Breast epithelium (tissue), 4 donors: ENCODE data around the gene TSPAN4. TPM values are rescaled to one million over a fixed set of nuclear protein-coding genes. Genes with fewer than 3 reads are reported as not detected.

Experiments used
- DNase-seq, 2 donors: peaks; one replicate each; pipeline ENCODE4 v3.0.0-alpha.2; 2019; ENCODE audit warnings: low spot score in 2 of 2
- H3K27ac ChIP-seq, 2 donors: fragments of 200-600 bp; sonication (generic) in 1 of 2; one replicate each; pipeline ENCODE4 v1.5.1; 2016 to 2019; ENCODE audit warnings: mild to moderate bottlenecking in 1 of 2
- H3K27me3 ChIP-seq, 2 donors: fragments of 200-600 bp; sonication (generic) in 1 of 2; one replicate each; pipeline versions ENCODE4 v1.5.1 to v1.6.0; 2017 to 2019; ENCODE audit warnings: control low read depth in 1 of 2, mild to moderate bottlenecking in 1 of 2
- H3K36me3 ChIP-seq: fragments of 200-600 bp; one replicate; pipeline ENCODE4 v1.5.1; 2019
- H3K4me1 ChIP-seq, 2 donors: fragments of 200-600 bp; sonication (generic); one replicate each; pipeline ENCODE4 v1.5.1; 2016 to 2019; ENCODE audit warnings: control low read depth in 1 of 2
- H3K4me3 ChIP-seq, 3 donors: fragments of 200-600 bp; sonication (generic); 1 replicate in 2 of 3; 2 replicates in 1 of 3; pipeline ENCODE4 v1.5.1; 2016 to 2019; ENCODE audit warnings: mild to moderate bottlenecking in 3 of 3, moderate library complexity in 2 of 3
- H3K9me3 ChIP-seq, 2 donors: fragments of 200-600 bp; sonication (generic) in 1 of 2; one replicate each; pipeline ENCODE4 v1.5.1; 2016 to 2019; ENCODE audit warnings: control low read depth in 1 of 2
- CTCF ChIP-seq, 3 donors: fragments of 450-650 bp; IDR thresholded peaks; one replicate each; pipeline ENCODE4 v1.5.1; 2016 to 2017; ENCODE audit warnings: antibody characterized with exemption in 3 of 3, mild to moderate bottlenecking in 3 of 3, moderate library complexity in 3 of 3
- POLR2A ChIP-seq: fragments of 450-650 bp; IDR thresholded peaks from one replicate; pipeline ENCODE4 v1.6.1; 2016; ENCODE audit warnings: antibody characterized with exemption, mild to moderate bottlenecking, moderate library complexity
- POLR2AphosphoS5 ChIP-seq, 3 donors: sonication (generic); formaldehyde crosslinking; IDR thresholded peaks; one replicate each; pipeline ENCODE4 v1.6.1; 2017; ENCODE audit warnings: antibody characterized with exemption in 3 of 3
- intact Hi-C: fragments of 100-400 bp; cut with DNase I; formaldehyde crosslinking; loops from one replicate; pipeline ENCODE4 v1.15.1; 2023; ENCODE audit warnings: low total_unique reads
- total RNA-seq, 3 donors: library from RNA; depleted of rRNA; stranded (reverse); fragments of >200 nt; gene quantifications; one replicate each; pipeline ENCODE4 v1.1.0, GENCODE V29; 2016

TSPAN4 gene
- total RNA-seq, 3 donors from 2014 or later = 72.4 to 217 (median 107) TPM

GRCh38 chr11:898143-898511 lies 55.5 kb downstream of the TSPAN4 start:
- TF ChIP-seq POLR2A (no peak), CTCF (IDR thresholded peaks at IDR 0.05) (no peak), POLR2AphosphoS5 (IDR thresholded peaks at IDR 0.05) (no peak)
- DNase-seq = no peak
- no peaks in the 10 kb centered on the region for H3K9me3 ChIP-seq
- H3K27me3 ChIP-seq = no peaks in the 10 kb centered on the region
- H3K4me3 ChIP-seq = no peak overlapping the region
- peaks cover 17% of the 10 kb centered on the region for H3K36me3 ChIP-seq
- intact Hi-C loops = no loop called here
- no peaks in the 10 kb centered on the region for H3K4me1 ChIP-seq
- no peak overlapping the region for H3K27ac ChIP-seq

DNA sequence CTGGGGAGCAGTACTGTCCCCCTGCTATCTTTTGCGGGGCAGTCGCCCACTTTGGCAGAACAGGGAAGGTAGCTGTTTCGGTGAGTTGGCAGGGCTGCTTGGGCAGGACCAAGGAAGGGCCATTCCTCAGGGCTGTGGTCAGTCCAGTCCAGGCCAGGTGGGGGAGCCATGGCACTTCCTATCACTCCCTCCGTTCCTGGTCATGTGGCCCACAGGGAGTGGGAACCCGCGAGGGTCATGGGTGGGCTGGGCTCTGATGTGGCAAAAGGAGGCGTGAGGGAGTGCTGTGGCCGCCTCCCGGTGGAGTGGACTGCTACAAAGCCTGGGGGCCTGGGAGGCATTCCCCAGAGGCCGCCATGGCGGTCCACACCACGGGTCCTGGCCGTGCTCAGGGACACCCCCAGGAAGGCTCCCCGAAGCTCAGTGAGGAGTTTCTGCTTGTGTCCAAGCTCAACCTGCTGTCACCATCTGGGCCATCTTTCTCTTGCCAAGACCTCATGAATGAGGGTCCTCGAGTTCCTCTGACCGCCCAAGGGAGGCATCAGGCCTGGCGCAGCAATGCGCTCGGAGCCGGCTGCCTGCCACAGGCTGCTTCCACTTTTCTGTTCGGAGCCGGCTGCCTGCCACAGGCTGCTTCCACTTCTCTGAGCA lies 56.0 kb downstream of the TSPAN4 start:
- no peaks in the 10 kb centered on the region for H3K9me3 ChIP-seq
- no peaks in the 10 kb centered on the region for H3K4me1 ChIP-seq
- peaks cover 18% of the 10 kb centered on the region for H3K36me3 ChIP-seq
- no peaks in the 10 kb centered on the region for H3K27me3 ChIP-seq
- intact Hi-C loops = no loop called here
- DNase-seq = no peak
- TF ChIP-seq POLR2AphosphoS5 (IDR thresholded peaks at IDR 0.05) (no peak), CTCF (IDR thresholded peaks at IDR 0.05) (no peak), POLR2A (no peak)
- H3K4me3 ChIP-seq = no peak overlapping the region
- no peak overlapping the region for H3K27ac ChIP-seq

GRCh38 chr11:899724-900123 lies 57.1 kb downstream of the TSPAN4 start:
- Histone ChIP-seq H3K4me3 (no peak overlapping the region), H3K27me3 (no peaks in the 10 kb centered on the region), H3K36me3 (peaks cover 24% of the 10 kb centered on the region), H3K9me3 (no peaks in the 10 kb centered on the region), H3K4me1 (no peaks in the 10 kb centered on the region), H3K27ac (no peak overlapping the region)
- TF ChIP-seq CTCF (IDR thresholded peaks at IDR 0.05) = no peak
- no peak for TF ChIP-seq POLR2A
- no peak for TF ChIP-seq POLR2AphosphoS5 (IDR thresholded peaks at IDR 0.05)
- no peak for DNase-seq
- intact Hi-C loops = no loop called here

DNA sequence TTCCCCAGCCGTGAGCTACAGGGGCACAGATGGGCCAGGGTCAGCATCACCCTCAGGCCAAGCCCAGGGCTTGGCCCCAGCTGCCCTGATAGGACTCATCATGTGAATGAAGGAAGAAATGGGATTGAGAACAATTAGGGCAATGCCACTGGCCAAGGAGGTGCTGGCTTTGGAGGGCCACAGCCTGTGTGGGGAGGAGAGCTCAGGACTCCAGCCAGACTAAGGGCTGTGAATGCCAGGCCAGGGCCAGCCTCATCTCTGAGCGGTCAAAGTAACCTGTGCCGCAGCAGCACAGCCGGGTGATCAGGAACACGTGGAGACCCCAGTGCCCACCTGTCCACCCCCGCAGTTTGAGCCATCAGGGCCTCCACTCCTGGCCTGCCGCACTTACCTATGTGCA lies 57.9 kb downstream of the TSPAN4 start:
- Histone ChIP-seq H3K36me3 (peaks cover 24% of the 10 kb centered on the region), H3K4me3 (no peak overlapping the region), H3K27me3 (no peaks in the 10 kb centered on the region), H3K9me3 (no peaks in the 10 kb centered on the region), H3K27ac (no peak overlapping the region), H3K4me1 (no peaks in the 10 kb centered on the region)
- DNase-seq = no peak
- intact Hi-C loops = no loop called here
- TF ChIP-seq POLR2A (no peak), POLR2AphosphoS5 (IDR thresholded peaks at IDR 0.05) (no peak), CTCF (IDR thresholded peaks at IDR 0.05) (no peak)

DNA sequence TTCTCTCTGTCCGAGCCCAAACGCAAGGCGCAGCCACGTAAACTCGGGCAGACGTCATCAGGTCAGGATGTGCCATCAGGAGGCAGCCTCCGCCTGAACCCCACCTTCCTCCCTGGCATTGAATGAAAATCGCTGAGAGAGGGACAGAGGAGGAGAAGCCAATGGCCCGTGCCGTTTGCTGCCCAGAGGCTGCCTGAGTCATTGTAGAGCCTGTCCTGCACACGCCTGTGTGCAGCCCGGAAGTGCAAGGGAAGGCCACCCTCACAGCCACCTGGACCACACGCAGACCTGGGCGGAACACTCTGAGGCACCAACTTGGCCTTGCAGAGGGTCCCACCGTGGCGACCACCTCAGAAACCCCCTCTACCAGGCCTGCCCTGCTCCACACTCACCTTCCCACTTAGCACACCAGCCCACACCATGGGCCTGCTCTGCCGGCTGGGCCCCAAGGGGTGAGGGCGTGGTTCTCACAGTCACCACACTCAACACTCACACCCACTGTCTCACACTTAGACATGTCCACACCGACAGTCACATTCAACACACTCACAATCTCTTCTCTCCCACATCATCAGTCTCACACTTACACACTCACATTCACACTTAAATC lies 58.9 kb downstream of the TSPAN4 start:
- Histone ChIP-seq H3K9me3 (no peaks in the 10 kb centered on the region), H3K36me3 (peaks cover 24% of the 10 kb centered on the region), H3K4me3 (no peak overlapping the region), H3K27me3 (no peaks in the 10 kb centered on the region), H3K27ac (no peak overlapping the region), H3K4me1 (no peaks in the 10 kb centered on the region)
- DNase-seq = no peak
- TF ChIP-seq POLR2AphosphoS5 (IDR thresholded peaks at IDR 0.05) (no peak), CTCF (IDR thresholded peaks at IDR 0.05) (no peak), POLR2A (no peak)
- intact Hi-C loops = no loop called here
